CD14-positive monocyte (primary cell): Measurements from ENCODE around the gene PTRHD1. TPM values are rescaled to one million over a fixed set of nuclear protein-coding genes. Genes with fewer than 3 reads are reported as not detected.

Experiments
- DNase-seq, 3 donors: peaks; one replicate each; pipeline ENCODE4 v3.0.0-alpha.2; 2011 to 2022
- H2AFZ ChIP-seq: 2 replicates; pipeline ENCODE4 v1.6.0; 2012; ENCODE audit warnings: mild to moderate bottlenecking, low read depth, low read length, inconsistent platforms; ENCODE audit not compliant: insufficient read depth, poor library complexity, severe bottlenecking
- H3K27ac ChIP-seq, 2 donors: 1 replicate in 1 of 2; 2 replicates in 1 of 2; pipeline ENCODE4 v1.5.1; 2012 to 2013; ENCODE audit warnings: low read length in 2 of 2, control low read depth in 1 of 2, inconsistent platforms in 1 of 2, low read depth in 1 of 2, mild to moderate bottlenecking in 1 of 2
- H3K27me3 ChIP-seq, 2 donors: one replicate each; pipeline versions ENCODE4 v1.6.0 to v1.6.1; 2011 to 2013; ENCODE audit warnings: low read length in 2 of 2; ENCODE audit not compliant: control insufficient read depth in 2 of 2, insufficient read depth in 2 of 2
- H3K36me3 ChIP-seq, 2 donors: replicated peaks in 1 of 2; 1 replicate in 1 of 2; 2 replicates in 1 of 2; pipeline versions ENCODE4 v1.5.1 to v1.6.1; 2012 to 2013; ENCODE audit warnings: low read length in 2 of 2, control low read depth in 1 of 2, inconsistent platforms in 1 of 2, mild to moderate bottlenecking in 1 of 2; ENCODE audit not compliant: insufficient read depth in 2 of 2, control insufficient read depth in 1 of 2
- H3K4me1 ChIP-seq, 2 donors: 1 replicate in 1 of 2; 2 replicates in 1 of 2; pipeline versions ENCODE4 v1.5.1 to v1.6.1; 2012 to 2013; ENCODE audit warnings: low read length in 2 of 2, control low read depth in 1 of 2, inconsistent platforms in 1 of 2, mild to moderate bottlenecking in 1 of 2, moderate library complexity in 1 of 2; ENCODE audit not compliant: insufficient read depth in 2 of 2, control insufficient read depth in 1 of 2
- H3K4me2 ChIP-seq: replicated peaks from 2 replicates; pipeline ENCODE3; 2012; ENCODE audit warnings: low read length, moderate library complexity, mild to moderate bottlenecking; ENCODE audit not compliant: poor library complexity, severe bottlenecking; ENCODE audit errors: extremely low read depth
- H3K4me3 ChIP-seq, 3 experiments: fragments of 200-600 bp in 1 of 3; sonication (generic) in 1 of 3; replicated peaks in 1 of 3; 1 replicate in 2 of 3; 2 replicates in 1 of 3; pipeline ENCODE4 v1.5.1; 2011 to 2013; ENCODE audit warnings: low read length in 3 of 3, mild to moderate bottlenecking in 3 of 3, control low read depth in 2 of 3, low read depth in 2 of 3, inconsistent platforms in 1 of 3, moderate library complexity in 1 of 3
- H3K79me2 ChIP-seq: 2 replicates; pipeline ENCODE4 v1.6.0; 2012; ENCODE audit warnings: mild to moderate bottlenecking, control low read depth, inconsistent platforms, low read length, moderate library complexity; ENCODE audit not compliant: insufficient read depth
- H3K9ac ChIP-seq: 2 replicates; pipeline ENCODE4 v1.6.0; 2017; ENCODE audit warnings: low read length, mild to moderate bottlenecking; ENCODE audit not compliant: insufficient read depth, poor library complexity, severe bottlenecking
- H3K9me3 ChIP-seq, 2 donors: replicated peaks in 1 of 2; 1 replicate in 1 of 2; 2 replicates in 1 of 2; pipeline versions ENCODE4 v1.5.1 to v1.6.1; 2012 to 2013; ENCODE audit warnings: low read length in 2 of 2, control low read depth in 1 of 2; ENCODE audit not compliant: control insufficient read depth in 1 of 2, insufficient read depth in 1 of 2
- H4K20me1 ChIP-seq: 2 replicates; pipeline ENCODE4 v1.6.0; 2012; ENCODE audit warnings: mild to moderate bottlenecking, low read length, control low read depth, moderate library complexity; ENCODE audit not compliant: insufficient read depth
- H3K27ac Mint-ChIP-seq, 7 donors: one replicate each; pipeline ENCODE4 v1.8.0; 2020; ENCODE audit warnings: mild to moderate bottlenecking in 7 of 7, mixed read lengths in 7 of 7, moderate library complexity in 6 of 7, inconsistent platforms in 2 of 7
- H3K27me3 Mint-ChIP-seq, 3 donors: one replicate each; pipeline ENCODE4 v1.8.0; 2021 to 2022; ENCODE audit warnings: low read depth in 3 of 3, mild to moderate bottlenecking in 3 of 3, mixed read lengths in 3 of 3, moderate library complexity in 3 of 3, inconsistent platforms in 1 of 3
- H3K36me3 Mint-ChIP-seq, 2 donors: one replicate each; pipeline ENCODE4 v1.8.0; 2020; ENCODE audit warnings: mixed read lengths in 2 of 2, inconsistent platforms in 1 of 2, mild to moderate bottlenecking in 1 of 2
- H3K4me1 Mint-ChIP-seq: one replicate; pipeline ENCODE4 v1.8.0; 2020; ENCODE audit warnings: mild to moderate bottlenecking, mixed read lengths
- H3K4me3 Mint-ChIP-seq, 2 donors: one replicate each; pipeline ENCODE4 v1.8.0; 2020; ENCODE audit warnings: mild to moderate bottlenecking in 2 of 2, mixed read lengths in 2 of 2, moderate library complexity in 1 of 2
- H3K9me3 Mint-ChIP-seq, 7 donors: one replicate each; pipeline ENCODE4 v1.8.0; 2020 to 2022; ENCODE audit warnings: mixed read lengths in 7 of 7, mild to moderate bottlenecking in 6 of 7, moderate library complexity in 6 of 7, inconsistent platforms in 2 of 7
- CTCF ChIP-seq: fragments of 200-600 bp; IDR thresholded peaks from one replicate; pipeline ENCODE4 v1.8.0; 2022; ENCODE audit warnings: antibody characterized with exemption, mild to moderate bottlenecking
- whole genome bisulfite sequencing: methylation state at CpG from one replicate; pipeline ENCODE4 v1.1.5; 2013; ENCODE audit warnings: missing lambda C conversion rate; ENCODE audit not compliant: insufficient coverage; 5-methylcytosine and 5-hydroxymethylcytosine counted together
- intact Hi-C, 2 donors: fragments of 100-400 bp; cut with micrococcal nuclease; formaldehyde crosslinking; loops; one replicate each; pipeline versions ENCODE4 v1.15.0 to v1.15.1; 2023
- polyA plus RNA-seq, 3 donors: library from polyadenylated mRNA; depleted of rRNA in 1 of 3; unstranded in 2 of 3; stranded (reverse) in 1 of 3; fragments of 300-500 nt in 2 of 3; fragments of >200 nt in 1 of 3; fragmentation: Illumina TruSeq in 2 of 3; gene quantifications; 1 replicate in 2 of 3; 2 replicates in 1 of 3; pipeline ENCODE4 v1.2.3, GENCODE V29; 2012 to 2021

Gene PTRHD1
- polyA plus RNA-seq, 3 donors: 20.3 to 86.2 (median 78.6) TPM

- Mint-ChIP-seq H3K4me3 (no peak overlapping the region), H3K9me3 (no peaks in the 10 kb centered on the region), H3K4me1 (no peaks in the 10 kb centered on the region), H3K36me3 (peaks cover 58 to 78% of the 10 kb centered on the region in 2 donors), H3K27ac (no peak overlapping the region), H3K27me3 (peaks cover 0 to 1% (median 0%) of the 10 kb centered on the region in 3 donors)
- no peaks in the 10 kb centered on the region for H3K79me2 ChIP-seq
- intact Hi-C loops: no loop called here
- H4K20me1 ChIP-seq: peaks cover 8% of the 10 kb centered on the region
- no peak for DNase-seq
- no peak for TF ChIP-seq CTCF
- 100% methylated on average over 1 of the region's 2 CpGs for WGBS
- H2AFZ ChIP-seq: no peak overlapping the region
- no peak overlapping the region for H3K4me3 ChIP-seq
- H3K36me3 ChIP-seq: peaks cover 41 to 88% of the 10 kb centered on the region in 2 donors
- no peak overlapping the region for H3K27ac ChIP-seq
- no peak overlapping the region for H3K9ac ChIP-seq
- no peaks in the 10 kb centered on the region for H3K9me3 ChIP-seq
- H3K4me1 ChIP-seq: no peaks in the 10 kb centered on the region
- H3K27me3 ChIP-seq: no peaks in the 10 kb centered on the region
- no peak overlapping the region for H3K4me2 ChIP-seq
Measured at GRCh38 chr2:24745825-24746224, 47.4 kb downstream of the PTRHD1 start.

DNA sequence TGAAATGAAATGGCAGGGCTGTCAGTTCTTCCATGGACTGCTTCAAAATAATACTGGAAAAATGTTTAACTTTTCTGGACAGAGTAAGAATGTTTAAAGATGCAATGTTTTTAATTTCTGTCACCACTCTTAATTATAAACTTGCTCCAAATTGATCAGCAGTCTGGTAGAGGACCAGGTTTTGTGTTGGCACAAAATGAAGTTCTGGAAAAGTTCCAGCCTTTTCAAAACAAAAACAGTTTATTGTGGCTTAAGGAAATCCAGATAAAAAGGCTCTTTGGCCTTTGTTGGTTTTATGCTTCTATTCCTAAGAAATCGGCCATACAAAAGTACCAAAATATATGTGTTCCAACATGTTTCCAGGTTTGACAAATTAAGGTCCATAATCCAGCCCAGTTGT is 48.8 kb downstream of the PTRHD1 start:
- Histone ChIP-seq H3K27ac (no peak overlapping the region), H3K27me3 (no peaks in the 10 kb centered on the region), H3K4me1 (no peaks in the 10 kb centered on the region), H3K9me3 (no peaks in the 10 kb centered on the region), H3K4me3 (no peak overlapping the region), H3K36me3 (peaks cover 42 to 89% of the 10 kb centered on the region in 2 donors), H3K9ac (no peak overlapping the region), H2AFZ (no peak overlapping the region), H3K79me2 (no peaks in the 10 kb centered on the region), H3K4me2 (no peak overlapping the region), H4K20me1 (peaks cover 8% of the 10 kb centered on the region)
- peaks cover 58 to 73% of the 10 kb centered on the region in 2 donors for H3K36me3 Mint-ChIP-seq
- intact Hi-C loops: no loop called here
- no CpG with 5 or more reads among the region's 1 CpG for WGBS
- no peak overlapping the region for H3K27ac Mint-ChIP-seq
- no peak overlapping the region for H3K4me3 Mint-ChIP-seq
- peaks cover 0 to 1% (median 0%) of the 10 kb centered on the region in 3 donors for H3K27me3 Mint-ChIP-seq
- no peaks in the 10 kb centered on the region for H3K9me3 Mint-ChIP-seq
- no peak for DNase-seq
- no peaks in the 10 kb centered on the region for H3K4me1 Mint-ChIP-seq
- no peak for TF ChIP-seq CTCF
